ENCODE data around the gene HDAC9.
"Not testable (repeated sequence)": the region's sequence is repeated elsewhere in the genome, so short reads cannot be mapped to it uniquely, and the experiment has no call there.

The HDAC9 gene

DNA sequence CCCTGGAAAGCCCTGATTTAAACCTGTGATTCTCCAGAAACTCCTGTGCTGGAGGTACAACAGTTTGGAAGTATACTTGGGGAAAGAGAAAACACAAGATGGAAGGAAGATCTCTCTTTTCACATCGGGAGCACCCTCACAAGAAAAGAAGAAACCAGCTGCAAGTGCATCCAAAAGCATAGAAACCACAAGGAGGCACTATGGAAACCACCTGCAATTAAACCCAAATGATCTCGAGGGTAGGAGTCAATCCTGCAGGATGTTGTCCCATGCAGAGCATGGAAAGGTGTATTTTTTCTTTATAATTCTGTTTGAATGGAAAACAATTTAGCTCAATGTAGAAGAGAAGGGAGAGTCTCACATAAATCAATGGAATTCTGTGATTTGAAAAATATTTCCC lies 411.4 kb downstream of the HDAC9 start:
- no peak for DNase-seq

- DNase-seq, result no peak
Measured at GRCh38 chr7:18913106-18913505, 417.6 kb downstream of the HDAC9 start.

- no peak for DNase-seq
Measured at GRCh38 chr7:18916826-18917225, 421.3 kb downstream of the HDAC9 start.

- DNase-seq, result no peak
Measured at GRCh38 chr7:18927134-18927533, 431.6 kb downstream of the HDAC9 start.

- no peak for DNase-seq
Measured at GRCh38 chr7:18936265-18936664, 440.7 kb downstream of the HDAC9 start.

DNA sequence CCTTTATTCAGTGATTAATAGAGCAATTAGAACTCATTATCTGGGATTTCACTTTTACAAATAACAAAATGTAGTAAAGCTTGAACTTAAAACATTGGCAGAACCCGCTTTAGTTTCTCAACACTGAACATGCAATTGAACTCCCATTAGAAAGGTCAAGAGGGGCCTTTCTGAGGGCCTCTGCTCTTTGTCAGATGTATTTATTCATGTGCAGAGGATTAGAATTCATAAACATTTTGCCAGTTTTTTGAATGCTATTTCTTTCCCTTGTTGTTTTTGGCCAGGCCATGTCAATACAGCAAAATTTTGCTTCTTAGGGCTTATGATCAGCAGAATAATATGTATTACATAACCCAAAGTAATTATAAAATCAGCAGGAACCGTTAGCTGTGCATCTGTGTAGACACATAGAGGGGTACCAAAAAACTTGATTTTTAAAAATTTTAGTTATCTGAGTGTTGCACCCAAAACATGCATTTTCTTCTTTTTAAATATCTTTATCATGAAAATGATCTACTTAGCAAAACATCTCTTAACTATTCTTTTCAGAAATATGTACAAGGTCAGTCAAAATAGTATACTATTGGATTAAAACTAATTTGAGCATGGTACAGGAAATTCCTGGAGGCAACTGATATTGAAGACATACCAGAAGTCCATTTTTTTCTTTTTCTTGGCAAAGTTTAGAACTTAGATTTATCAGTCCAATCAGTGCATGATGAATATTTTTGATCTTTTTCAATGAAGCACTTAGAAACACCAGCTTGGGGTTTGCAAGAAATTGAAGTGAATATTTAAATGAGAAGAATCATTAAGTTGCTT lies 444.4 kb downstream of the HDAC9 start:
- no peak for DNase-seq

- peak; percentile 7 for DNase-seq
Measured at GRCh38 chr7:18940593-18941134, 445.1 kb downstream of the HDAC9 start.

DNA sequence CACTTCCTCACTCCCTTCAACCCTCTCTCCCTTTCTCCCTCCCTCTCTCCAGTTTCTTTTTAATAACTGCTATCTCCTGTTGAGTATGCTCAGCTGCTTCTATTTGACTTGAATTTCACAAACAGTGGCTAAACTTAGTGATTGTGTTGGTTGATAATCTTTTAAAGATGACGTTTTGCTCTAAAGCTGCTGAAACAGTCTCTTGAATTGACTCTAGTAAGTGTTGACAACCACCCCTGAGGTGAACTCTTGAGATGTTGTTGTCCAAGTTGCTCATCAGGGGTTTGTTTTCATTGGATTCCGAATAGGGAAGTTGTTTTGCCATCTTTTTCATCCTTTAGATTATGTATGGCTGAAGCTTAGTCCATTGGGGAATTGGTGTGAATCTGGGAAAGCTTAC lies 445.7 kb downstream of the HDAC9 start:
- no peak for DNase-seq

- no peak for DNase-seq
Measured at GRCh38 chr7:18948521-18948920, 453.0 kb downstream of the HDAC9 start.

DNA sequence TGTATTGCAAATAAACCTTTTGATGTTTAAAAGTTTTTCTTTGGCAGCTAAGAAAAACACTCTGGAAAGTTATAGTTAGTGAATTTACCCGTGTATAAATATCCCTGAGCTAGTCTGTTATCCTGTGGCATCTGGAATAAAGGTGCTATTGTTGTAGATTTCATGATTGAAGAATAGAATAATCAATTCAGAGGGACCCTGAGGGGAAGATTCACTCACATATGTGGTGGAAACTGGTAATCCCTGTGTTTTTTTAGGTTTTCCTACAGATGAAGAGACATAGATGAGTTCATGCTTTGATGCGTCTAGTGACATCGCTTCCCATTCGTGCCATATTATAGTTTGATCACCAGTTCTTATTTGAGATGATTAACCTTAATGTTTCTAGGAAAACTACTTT lies 457.3 kb downstream of the HDAC9 start:
- DNase-seq, result no peak

DNA sequence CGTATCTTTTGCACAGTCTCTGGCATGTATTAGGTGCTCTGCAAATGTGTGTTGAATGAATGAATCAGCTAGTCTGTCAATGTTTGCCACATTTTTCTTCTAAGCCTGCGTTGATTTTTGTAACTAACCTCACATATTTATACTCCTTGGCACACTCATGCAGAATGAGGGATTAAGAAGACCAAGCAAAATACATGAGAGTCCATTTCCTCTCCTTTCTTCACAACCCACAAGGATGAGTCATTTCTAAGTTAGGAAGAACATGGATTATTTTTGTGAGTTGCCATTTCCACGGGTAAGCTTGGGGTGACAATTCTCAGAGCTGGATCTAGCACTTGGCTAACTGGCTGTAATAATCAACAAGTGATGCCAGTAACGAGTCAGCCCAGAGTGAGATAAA lies 463.1 kb downstream of the HDAC9 start:
- DNase-seq, result no peak

DNA sequence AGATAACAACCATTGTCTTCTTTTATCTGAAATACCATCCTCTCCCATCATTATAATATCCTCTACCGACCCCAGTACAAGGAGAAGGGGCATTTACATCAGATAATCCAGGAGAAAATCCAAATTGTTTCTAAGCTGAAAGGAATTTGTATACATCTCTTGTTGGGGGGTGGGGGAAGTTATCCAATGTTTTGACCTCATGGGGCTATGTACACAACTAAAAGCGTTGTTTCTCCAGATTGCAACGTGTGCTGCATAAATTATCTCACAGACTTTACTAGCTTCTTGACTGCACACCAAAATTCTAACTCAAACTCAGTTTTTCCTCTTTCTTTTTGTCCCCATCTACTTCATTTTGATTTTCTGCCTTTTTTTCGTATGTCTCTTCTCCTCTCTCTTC lies 465.2 kb downstream of the HDAC9 start:
- DNase-seq, result no peak

GRCh38 chr7:18962031-18962430 lies 466.5 kb downstream of the HDAC9 start:
- no peak for DNase-seq

DNA sequence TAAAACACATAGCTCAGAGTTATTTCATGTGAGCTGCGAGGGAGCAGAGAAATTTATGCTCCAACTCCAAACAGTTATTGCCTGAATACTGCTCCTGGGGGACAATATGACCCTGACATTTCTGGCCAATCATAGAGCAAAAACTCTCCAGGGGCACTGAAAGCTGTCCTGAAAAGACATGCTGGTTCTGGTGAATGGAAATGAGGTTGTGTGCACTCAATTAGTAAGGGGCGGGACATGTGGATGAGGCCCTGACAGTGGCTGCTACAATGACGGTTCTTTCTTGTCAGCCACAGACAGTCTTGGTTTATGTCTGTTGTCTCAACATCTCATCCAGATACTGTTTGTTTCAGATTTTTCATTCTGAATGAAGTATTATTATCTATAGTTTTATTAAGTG lies 470.1 kb downstream of the HDAC9 start:
- DNase-seq, result no peak

DNA sequence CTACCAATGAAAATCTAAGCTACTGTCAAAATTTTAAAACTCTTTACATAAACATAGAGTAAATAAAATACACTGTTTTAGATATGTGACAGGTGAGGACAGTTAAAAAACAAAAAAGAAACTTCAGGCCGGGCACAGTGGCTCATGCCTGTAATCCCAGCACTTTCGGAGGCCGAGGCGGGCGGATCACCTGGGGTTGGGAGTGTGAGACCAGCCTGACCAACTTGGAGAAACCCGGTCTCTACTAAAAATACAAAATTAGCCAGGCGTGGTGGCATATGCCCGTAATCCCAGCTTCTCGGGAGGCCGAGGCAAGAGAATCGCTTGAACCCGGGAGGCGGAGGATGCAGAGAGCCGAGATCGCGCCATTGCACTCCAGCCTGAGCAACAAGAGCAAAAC lies 472.2 kb downstream of the HDAC9 start:
- not testable (repeated sequence) for DNase-seq

- DNase-seq, result no peak
Measured at GRCh38 chr7:18971839-18972238, 476.3 kb downstream of the HDAC9 start.

DNA sequence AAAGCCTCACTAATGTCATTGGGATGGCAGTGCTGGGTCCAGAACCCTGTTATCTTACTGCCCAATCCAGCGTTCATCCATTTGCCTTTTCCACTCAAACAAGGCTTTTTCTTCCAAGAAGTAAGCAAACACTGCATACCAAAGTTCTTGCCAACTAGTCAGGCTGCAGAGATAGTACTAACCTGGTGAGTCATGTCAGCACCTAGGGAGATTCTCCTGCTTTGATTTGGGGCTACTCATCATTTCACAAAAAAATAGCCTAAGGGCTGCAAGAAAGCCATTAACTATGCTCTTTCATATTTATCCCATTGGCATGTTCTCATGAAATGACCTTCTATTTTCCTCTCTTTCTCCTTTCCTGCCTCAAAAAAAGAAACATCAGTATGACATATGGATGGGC lies 479.3 kb downstream of the HDAC9 start:
- DNase-seq, result no peak

GRCh38 chr7:18975276-18975675 lies 479.7 kb downstream of the HDAC9 start:
- DNase-seq, result no peak

DNA sequence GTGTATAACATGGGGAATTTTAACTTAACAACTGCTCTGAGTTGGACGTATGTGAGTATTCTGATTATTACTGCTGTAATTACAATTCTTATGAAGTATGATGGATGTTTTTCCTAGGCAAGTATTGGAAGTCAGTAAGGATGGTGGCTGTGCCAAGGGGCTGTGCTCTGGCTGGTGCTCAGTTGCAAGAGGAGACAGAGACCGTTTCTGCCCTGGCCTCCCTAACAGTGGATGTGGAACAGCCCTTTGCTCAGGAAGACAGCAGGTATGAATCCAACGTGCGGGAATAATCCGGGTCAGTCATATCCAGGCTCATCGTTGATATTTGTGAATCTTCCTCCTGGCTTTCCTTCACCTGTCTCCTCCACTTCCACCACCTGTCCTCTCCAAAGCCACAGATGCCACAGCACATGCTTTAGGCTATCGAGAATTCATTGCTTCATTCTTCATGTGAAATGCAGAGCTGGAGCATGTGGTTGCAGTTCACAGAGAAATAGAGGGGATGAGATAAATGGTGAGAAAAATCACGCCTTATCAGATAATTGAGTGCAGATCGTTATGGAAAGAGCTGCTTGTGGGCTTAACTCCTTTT lies 480.2 kb downstream of the HDAC9 start:
- no peak for DNase-seq

- no peak for DNase-seq
Measured at GRCh38 chr7:18976715-18977471, 481.3 kb downstream of the HDAC9 start.

DNA sequence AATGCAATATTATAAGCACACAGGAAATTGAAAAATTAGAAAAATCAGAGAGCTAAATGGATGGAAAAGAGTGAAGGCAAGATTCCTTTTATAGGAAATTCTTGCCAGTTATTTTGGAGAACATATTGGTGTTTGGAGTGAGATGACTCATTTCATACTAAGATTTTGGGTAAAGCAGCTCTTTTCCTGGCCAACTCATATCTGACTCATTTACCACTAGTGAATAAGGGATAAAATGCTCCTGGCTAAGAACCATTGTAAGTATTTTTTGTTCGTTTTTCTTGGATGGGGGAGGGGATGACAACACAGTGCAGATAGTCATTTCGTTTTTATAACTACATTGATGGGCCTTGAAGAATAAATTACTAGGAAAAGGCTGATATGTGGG lies 482.6 kb downstream of the HDAC9 start:
- no peak for DNase-seq

DNA sequence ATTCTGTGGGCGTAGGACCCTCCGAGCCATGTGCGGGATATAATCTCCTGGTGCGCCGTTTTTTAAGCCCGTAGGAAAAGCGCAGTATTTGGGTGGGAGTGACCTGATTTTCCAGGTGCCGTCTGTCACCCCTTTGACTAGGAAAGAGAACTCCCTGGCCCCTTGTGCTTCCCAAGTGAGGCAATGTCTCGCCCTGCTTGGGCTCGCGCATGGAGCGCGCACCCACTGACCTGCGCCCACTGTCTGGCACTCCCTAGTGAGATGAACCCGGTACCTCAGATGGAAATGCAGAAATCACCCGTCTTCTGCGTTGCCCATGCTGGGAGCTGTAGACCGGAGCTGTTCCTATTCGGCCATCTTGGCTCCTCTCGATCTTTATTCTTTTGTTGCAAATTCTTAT lies 495.2 kb downstream of the HDAC9 start:
- not testable (repeated sequence) for DNase-seq

DNA sequence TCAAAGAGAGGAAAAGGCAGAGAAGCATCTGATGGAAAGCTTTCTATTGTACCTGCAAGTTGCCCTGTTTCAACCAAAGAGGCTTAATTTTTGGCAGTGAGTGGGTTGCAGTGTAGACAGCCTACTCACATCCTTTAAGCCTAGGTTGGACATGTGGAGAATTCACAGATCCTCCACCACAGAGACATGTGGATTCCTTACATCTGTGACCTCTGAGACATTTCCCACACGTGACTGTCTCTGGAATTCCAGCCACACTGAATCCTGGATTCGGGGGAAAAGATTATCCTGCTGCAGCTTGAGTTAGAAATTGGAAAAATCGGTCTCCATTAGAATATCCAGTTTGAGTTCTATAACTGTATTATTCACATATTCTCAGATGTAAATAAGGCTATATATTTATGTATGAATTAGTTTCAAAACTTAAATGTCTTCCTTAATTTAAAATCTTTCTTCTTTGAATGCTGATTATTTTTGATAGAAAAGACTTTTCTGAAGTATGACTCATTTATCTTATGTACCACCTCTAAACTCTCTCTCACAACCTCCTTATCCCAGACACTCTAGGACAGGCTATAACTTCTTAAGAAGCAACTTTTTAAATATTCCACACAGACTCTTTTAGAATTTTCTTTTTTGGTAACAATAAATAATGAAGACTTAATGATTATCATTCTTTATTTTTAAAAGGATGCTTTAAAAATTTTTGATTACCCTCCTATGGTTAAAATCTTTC lies 498.6 kb downstream of the HDAC9 start:
- no peak for DNase-seq
